NCI-H2107 treated with DMSO at 0.1 percent for 48 hours (cell line): ENCODE data around the gene SYT1.
"Not testable (repeated sequence)": the region's sequence is repeated elsewhere in the genome, so short reads cannot be mapped to it uniquely, and the experiment has no call there.

ENCODE experiments used
- DNase-seq: peaks from one replicate; lab custom pipeline; 2025; ENCODE audit not compliant: unreplicated experiment; lab: John Stamatoyannopoulos, UW

Gene SYT1

GRCh38 chr12:78864403-78864869, at the start of gene SYT1:
Gene SYT1 (plus strand): TSS chr12:78864774.
- DNase-seq: peak; percentile 94

- no peak for DNase-seq
These were observed 46.1 kb upstream of the SYT1 start for GRCh38 chr12:78818487-78818886.

- no peak for DNase-seq
These were observed 43.6 kb upstream of the SYT1 start for GRCh38 chr12:78820946-78821345.

GRCh38 chr12:78824918-78825317, 39.7 kb upstream of the SYT1 start:
- DNase-seq: no peak

GRCh38 chr12:78829690-78830089, 34.9 kb upstream of the SYT1 start:
- no peak for DNase-seq

- DNase-seq: no peak
These were observed 29.1 kb upstream of the SYT1 start for GRCh38 chr12:78835493-78835892.

GRCh38 chr12:78840518-78841019, 24.0 kb upstream of the SYT1 start:
- not testable (repeated sequence) for DNase-seq

GRCh38 chr12:78853231-78853630, 11.3 kb upstream of the SYT1 start:
- no peak for DNase-seq

- peak; percentile 84 for DNase-seq
These were observed 832 bp upstream of the SYT1 start for GRCh38 chr12:78863482-78864402.

- DNase-seq: peak; percentile 63
These were observed 393 bp downstream of the SYT1 start for GRCh38 chr12:78864870-78865463.

GRCh38 chr12:78865516-78865915, 942 bp downstream of the SYT1 start:
- DNase-seq: peak; percentile 42

- DNase-seq: peak; percentile 46
These were observed 1.9 kb downstream of the SYT1 start for GRCh38 chr12:78866518-78866917.

GRCh38 chr12:78870539-78870938, 6.0 kb downstream of the SYT1 start:
- peak; percentile 30 for DNase-seq

- DNase-seq: no peak
These were observed 7.0 kb downstream of the SYT1 start for GRCh38 chr12:78871566-78871965.

- peak; percentile 61 for DNase-seq
These were observed 13.9 kb downstream of the SYT1 start for GRCh38 chr12:78878459-78878858.

- no peak for DNase-seq
These were observed 14.3 kb downstream of the SYT1 start for GRCh38 chr12:78878866-78879265.

- no peak for DNase-seq
These were observed 15.5 kb downstream of the SYT1 start for GRCh38 chr12:78880078-78880477.

- DNase-seq: no peak
These were observed 17.1 kb downstream of the SYT1 start for GRCh38 chr12:78881685-78882084.

GRCh38 chr12:78885466-78885865, 20.9 kb downstream of the SYT1 start:
- DNase-seq: peak; percentile 56

- DNase-seq: no peak
These were observed 22.3 kb downstream of the SYT1 start for GRCh38 chr12:78886719-78887407.

- no peak for DNase-seq
These were observed 22.9 kb downstream of the SYT1 start for GRCh38 chr12:78887444-78887843.
